Medulla oblongata (tissue), 1 donor: Measurements from ENCODE around the gene ARHGEF39.

ENCODE experiments used
- DNase-seq: peaks from one replicate; pipeline ENCODE4 v3.0.0-alpha.2; 2015; ENCODE audit errors: extremely low spot score

The ARHGEF39 gene

GRCh38 chr9:35691334-35691650, 26.3 kb upstream of the ARHGEF39 start:
- peak; percentile 9 for DNase-seq

DNA sequence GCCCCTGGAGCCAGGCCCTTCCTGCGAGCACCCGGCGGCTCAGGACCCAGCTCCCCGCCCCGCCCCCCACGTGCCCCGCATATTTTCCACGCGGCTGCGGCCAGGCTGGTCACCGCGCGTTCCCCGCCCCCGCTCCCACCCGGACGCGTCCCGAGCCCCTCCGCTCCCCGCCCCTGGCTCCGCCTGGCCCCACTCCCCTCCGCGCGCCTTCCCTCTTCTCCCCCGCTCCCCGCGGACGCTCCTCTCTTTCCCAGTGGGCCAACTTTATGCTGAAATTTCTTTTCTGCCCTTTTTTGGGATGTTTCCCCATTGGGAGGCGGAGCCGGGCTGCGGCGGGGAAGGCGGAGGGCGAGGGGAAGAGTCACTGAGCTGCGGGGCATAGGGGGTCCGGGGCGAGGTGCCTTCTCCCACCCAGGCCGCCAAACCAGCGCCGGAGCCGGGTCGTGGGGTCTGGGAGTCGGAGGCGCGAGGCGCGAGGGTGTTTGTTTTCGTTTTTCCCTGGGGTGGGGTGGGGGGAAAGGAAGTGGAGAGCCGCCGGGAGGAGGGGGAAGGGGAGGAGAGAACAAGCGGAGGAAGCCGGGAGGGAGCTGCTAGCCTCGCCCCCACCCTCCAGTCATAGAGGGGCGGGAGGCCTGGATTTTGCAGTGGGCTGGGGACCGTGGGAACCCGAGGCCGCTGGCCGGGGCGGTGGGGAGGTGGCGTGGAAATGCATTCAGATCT, 25.8 kb upstream of the ARHGEF39 start:
- peak; percentile 46 for DNase-seq

DNA sequence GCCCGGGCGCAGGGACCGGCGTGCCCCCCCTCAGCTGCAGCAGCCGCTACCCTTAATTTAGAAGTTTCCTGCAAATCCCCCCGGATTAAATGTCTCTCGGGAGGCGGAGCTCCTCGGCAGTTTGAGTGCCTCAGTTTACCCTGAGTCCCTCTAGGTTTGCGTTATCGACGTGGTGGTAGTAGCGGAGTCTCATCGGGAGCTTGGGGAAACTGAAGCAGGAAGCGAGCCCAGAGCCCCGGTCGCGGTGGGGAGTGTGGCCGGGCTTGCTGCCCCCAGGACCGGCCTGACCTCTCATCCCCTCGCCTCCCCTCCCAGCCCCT, 25.3 kb upstream of the ARHGEF39 start:
- no peak for DNase-seq

DNA sequence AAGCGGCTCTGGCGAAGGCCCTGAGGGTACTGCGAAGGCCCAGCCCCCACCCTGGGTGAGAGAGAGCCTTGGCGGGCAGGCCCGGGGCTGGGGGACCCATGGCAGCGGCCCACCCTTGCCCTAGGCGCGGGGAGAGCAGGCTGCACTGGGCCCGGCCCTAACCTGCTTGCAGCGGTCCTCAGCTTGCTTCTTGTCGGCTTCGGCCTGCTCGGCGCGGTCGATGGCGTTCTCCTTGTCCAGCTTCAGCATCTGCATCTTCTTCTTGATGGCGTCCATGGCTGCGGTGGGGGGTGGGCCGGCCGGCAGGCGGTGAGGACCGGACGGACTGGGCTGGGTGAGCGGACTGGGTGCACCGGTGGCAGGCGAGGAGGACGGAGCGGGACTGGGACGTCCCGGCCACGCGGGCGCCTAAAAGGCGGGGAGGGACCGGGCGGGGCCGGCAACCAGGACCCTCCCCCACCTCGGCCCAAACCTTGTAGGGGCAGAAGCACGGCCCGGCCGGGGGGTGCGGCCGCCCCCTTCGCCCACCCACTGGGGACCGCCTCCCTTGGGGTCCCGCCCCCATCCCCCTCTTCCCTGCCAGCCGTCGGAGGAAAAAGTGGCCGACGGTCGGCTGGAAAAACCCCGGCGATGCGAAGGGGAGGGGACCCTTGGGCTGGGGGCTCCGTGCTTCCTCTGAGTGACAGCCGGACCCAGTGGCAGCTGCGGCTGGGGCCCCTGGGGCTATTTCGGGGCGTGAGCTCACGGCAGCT, 24.7 kb upstream of the ARHGEF39 start, which contains the start of gene TPM2:
Gene TPM2, minus strand, starts transcription at position 384 of the 752 bp plus-strand sequence. Its CDS starts 108 bp downstream, at position 276.
- DNase-seq: no peak

DNA sequence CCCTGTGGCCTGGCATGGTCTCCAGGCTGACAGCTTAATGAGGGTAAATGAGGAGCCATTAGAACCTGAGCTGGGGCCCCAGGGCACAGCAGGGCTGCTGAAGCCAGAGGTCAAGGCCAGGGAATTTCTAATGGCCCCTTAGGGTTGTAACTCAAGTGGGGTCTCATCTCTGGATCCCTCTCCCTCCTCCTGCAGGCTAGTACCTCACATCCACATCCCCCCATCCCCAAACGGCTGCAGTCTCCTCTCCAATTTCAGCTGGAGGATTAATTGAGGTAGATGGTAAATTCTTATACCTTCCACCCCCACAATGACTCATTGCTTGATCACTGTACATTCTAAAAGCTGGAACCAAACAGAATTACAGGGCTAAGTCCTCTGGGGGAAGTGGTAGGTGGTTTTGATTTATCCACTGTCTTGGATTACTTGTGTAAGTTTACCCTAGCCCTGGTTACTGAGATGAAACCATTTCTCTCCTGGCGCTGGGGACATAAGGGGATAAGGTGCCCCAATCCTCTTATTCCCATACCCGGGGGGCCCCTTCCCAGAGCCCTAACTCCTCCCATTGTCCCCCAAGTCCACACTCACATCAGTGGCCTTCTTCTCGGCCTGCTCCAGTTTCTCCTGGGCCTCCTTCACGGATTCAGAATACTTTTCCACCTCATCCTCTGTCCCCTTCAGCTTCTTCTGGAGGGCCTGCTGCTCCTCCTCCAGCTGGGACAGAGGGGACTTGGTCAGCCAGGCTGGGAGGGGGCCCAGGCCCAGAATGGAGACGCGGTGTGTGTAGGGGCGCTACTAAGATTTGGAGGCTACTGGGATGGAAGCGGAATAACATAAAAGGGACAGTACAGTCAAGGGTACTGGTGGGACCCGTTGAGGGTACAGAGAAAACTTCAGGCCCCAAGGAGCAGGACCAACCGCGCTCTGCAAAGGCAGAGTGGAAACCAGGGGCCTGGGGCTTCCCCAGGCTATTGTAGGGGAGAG, 23.9 kb upstream of the ARHGEF39 start:
- DNase-seq: no peak

GRCh38 chr9:35687972-35688557, 23.1 kb upstream of the ARHGEF39 start:
- DNase-seq: no peak

- no peak for DNase-seq
Observed at GRCh38 chr9:35687306-35687705, 22.3 kb upstream of the ARHGEF39 start.

DNA sequence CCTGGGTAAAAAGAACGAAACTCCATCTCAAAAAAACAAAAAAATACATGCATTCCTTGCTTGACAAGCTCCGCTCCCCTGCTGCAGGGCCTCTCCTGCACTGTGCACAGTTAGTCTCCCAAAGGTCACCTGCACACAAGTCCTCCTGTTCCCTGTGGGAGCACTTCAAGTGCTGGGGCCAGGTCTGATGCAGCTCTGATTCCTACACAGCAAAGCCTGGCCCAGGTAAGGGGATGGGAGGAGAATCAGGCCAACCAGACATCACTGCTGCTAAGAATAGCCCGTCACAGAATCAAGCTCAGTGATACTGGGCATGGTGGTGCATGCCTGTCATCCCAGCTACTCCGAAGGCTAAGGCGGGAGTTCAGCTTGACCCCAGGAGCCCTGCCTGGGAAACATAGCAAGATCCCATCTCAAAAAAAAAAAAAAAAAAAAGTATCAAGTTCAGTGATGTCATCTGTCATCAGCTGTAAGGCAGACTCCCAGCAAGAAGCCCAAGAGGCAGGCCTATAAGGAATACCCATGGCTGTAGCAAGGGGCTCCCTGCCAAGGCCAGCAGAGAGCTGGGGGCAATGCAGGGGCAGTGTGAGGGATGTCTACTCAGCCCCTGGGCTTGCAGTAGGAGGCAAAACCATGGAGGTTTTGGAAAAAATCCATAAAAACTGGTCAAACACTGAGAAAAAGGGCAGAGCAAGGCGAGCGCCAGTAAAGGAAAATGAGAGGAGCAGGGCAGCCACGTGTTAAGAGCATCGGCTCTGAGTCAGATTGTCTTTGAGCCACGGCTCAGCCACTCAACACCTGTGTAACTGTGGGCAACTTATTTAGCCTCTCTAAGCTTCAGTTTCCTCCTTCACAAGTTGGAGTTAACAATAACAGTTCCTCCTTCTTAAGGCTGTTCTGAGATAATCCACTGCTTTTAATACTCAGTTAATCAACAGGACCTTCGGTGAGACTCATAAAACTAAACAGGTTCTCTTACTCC, 21.5 kb upstream of the ARHGEF39 start:
- no peak for DNase-seq

DNA sequence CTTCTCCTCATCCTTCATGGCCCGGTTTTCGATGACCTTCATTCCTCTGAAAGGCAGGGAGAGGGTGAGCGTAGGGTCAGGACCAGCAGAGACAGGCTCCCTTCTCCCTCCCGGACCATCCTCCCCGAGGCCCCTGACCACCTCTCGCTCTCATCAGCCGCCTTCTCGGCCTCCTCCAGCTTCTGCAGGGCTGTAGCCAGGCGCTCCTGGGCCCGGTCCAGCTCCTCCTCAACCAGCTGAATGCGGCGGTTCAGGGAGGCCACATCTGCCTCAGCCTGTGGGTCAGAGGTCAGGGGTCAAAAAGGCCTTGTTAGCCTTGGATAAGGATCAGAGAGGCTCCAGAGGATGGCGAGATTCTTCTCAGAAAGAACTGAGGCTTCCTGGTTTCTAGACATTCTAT, 20.5 kb upstream of the ARHGEF39 start:
- DNase-seq: no peak

DNA sequence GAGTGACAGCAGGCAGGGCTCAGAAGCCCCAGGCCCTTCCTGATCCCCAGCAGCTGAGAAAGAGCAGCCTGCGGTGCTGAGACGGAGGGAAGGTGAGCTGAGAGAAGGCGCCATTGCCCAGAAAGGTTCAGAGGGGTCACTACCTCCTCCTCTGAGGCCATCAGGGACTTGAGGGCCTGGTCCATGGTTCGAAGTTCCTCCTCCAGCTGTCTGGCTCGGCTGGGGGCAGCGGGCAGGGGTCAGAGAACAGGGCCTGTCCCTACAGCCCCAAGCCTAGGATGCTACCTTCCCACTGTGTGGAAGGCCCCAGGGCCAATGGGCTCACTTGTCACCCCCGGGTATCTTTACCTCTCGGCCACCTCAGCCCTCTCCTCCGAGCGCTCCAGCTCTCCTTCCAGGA, 19.9 kb upstream of the ARHGEF39 start:
- no peak for DNase-seq

- DNase-seq: no peak
Observed at GRCh38 chr9:35683323-35683722, 18.3 kb upstream of the ARHGEF39 start.

DNA sequence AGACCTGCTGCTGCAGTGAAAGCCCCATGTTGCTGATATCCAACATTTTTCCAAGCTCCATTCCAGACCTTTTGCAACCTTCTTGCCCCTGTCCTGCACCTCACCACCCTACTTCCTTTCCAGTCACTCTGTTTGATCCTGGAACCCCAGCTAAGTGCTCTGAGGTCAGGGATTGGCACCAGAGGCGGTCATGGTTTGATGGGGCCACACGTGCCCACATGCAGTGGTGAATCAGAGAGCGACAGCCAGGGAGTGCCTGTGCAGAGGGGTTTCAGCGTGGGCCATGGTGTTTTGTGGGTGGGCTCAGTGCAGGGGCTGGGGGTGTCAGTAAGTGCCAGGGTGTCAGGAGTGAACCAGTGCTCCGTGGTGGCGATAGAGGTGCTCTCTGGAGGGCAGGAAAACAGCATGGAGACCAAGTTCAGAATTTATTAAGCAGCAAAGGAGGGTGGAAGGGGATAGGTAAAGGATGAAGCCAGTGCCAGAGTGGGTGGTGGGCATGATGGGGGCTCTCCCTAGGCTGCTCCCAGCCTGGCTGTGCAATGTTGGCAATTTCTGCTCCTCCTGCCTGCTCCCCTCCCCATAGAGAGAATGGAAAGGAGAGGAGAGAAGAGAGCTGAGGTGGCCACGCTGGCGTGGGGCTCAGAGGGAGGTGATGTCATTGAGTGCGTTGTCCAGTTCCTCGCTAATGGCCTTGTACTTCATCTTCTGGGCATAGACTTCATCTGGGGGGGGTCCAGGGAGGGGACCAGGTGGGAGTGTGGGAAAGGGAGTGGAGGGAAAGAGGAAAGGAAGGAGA, 17.7 kb upstream of the ARHGEF39 start:
- DNase-seq: no peak

DNA sequence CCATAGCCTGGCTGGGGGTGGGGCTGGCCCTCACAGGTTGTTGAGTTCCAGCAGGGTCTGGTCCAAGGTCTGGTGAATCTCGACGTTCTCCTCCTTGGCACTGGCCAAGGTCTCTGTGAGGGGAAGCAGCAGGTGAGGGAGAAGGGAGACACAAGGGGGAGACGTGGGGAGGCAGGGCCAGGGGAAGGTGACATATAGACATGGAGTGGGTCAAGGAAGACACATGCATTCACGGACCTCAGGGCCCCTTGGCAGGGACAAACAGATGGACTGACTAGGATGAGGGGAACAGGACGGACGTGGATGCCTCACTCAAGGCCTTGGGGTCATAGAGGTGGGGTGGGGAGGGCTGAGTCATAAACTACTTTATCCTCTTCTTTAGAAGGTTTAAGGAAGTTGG, 17.1 kb upstream of the ARHGEF39 start:
- no peak for DNase-seq

DNA sequence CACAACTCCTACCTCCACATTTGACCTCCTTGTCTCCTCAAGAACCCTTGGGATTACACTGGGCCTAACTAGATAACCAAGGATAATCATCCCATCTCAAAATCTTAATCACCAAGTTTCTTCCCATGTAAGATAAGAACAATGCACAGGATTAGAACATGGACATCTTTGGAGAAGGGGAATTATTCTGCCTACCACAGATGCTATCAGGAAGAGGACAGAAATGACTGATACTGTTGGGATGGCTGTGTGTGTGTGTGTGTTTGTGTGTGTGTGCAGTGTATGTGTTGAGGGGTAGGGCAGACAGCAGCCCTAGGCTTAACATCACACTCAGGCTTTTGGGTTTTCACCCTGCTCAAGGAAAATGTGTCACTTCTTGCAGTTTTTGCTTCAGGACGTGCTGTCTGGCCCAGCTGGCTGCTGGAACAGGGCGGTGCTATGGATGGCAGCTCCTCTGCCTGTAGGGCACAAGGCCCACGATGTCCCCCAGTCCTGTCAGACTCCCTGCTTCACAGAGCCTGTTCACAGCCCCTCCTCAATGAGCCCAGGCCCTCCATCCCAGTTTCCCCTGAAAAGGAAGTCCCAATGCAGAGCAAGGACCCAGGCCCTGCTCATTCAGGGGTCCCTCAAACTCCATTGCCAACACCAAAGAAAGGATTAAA, 16.5 kb upstream of the ARHGEF39 start:
- DNase-seq: no peak

DNA sequence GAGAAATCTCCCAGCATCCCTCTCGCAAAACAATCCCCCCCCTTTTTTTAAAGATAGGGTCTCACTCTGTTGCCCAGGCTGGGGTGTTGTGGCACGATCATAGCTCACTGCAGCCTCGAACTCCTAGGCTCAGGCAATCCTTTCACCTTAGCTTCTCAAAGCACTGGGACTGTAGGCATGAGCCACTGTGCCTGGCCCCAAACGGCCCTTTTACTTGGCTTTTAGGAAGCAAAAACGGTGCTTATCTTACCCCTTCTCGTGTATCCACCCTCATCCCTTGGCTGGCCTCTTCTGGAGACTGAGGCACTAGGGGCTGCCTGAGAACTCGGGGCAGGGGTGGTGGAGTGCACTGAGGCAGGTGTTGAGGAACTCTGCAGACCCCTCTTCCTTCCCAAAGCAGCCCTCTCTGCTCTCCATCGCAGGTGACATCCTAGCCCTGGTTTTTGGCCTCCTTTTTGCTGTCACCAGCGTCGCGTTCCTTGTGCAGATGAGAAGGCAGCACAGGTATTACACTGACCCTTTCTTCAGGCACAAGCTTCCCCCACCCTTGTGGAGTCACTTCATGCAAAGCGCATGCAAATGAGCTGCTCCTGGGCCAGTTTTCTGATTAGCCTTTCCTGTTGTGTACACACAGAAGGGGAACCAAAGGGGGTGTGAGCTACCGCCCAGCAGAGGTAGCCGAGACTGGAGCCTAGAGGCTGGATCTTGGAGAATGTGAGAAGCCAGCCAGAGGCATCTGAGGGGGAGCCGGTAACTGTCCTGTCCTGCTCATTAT, 15.5 kb upstream of the ARHGEF39 start:
- no peak for DNase-seq

DNA sequence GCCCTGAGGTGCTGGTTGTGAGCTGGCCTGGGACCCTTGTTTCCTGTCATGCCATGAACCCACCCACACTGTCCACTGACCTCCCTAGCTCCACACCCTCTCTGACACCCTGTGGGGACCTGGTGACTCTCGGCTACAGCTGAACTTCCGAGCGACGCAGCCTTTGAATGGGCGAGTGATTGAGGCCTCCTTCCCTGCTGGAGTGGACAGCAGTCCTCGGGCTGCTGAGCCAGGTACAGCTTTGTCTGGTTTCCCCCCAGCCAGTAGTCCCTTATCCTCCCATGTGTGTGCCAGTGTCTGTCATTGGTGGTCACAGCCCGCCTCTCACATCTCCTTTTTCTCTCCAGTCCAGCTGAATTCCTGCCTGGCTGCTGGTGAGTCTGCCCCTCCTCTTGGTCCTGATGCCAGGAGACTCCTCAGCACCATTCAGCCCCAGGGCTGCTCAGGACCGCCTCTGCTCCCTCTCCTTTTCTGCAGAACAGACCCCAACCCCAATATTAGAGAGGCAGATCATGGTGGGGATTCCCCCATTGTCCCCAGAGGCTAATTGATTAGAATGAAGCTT, 14.9 kb upstream of the ARHGEF39 start:
- no peak for DNase-seq

DNA sequence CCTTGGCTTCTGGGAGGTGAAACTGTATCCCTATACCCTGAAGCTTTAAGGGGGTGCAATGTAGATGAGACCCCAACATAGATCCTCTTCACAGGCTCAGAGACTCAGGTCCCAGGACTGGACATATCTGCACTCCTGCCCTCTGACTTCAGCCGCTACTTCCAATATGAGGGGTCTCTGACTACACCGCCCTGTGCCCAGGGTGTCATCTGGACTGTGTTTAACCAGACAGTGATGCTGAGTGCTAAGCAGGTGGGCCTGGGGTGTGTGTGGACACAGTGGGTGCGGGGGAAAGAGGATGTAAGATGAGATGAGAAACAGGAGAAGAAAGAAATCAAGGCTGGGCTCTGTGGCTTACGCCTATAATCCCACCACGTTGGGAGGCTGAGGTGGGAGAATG, 14.1 kb upstream of the ARHGEF39 start:
- DNase-seq: no peak

DNA sequence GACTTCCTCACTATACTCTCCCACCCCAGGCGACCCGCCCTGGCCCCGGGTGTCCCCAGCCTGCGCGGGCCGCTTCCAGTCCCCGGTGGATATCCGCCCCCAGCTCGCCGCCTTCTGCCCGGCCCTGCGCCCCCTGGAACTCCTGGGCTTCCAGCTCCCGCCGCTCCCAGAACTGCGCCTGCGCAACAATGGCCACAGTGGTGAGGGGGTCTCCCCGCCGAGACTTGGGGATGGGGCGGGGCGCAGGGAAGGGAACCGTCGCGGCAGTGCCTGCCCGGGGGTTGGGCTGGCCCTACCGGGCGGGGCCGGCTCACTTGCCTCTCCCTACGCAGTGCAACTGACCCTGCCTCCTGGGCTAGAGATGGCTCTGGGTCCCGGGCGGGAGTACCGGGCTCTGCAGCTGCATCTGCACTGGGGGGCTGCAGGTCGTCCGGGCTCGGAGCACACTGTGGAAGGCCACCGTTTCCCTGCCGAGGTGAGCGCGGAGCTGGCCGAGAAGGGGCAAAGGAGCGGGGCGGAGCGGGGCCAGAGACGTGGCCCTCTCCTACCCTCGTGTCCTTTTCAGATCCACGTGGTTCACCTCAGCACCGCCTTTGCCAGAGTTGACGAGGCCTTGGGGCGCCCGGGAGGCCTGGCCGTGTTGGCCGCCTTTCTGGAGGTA, 10.9 kb upstream of the ARHGEF39 start:
- no peak for DNase-seq
